Heart left ventricle (tissue), 16 donors: ENCODE data around the gene ITGA11. TPM values are rescaled to one million over a fixed set of nuclear protein-coding genes. Genes with fewer than 3 reads are reported as not detected.
A peak's percentile ranks its signal among the peaks of the same experiment; 100 is the strongest.

ENCODE experiments used
- ATAC-seq, 4 donors: fragments of 200-7000 bp; cut with Tn5 transposase; one replicate each; pipeline ENCODE4 v1.9.1; 2020 to 2022; ENCODE audit warnings: moderate library complexity in 4 of 4, mild to moderate bottlenecking in 3 of 4, moderate number of reproducible peaks in 1 of 4
- DNase-seq, 5 donors: peaks; one replicate each; pipeline ENCODE4 v3.0.0-alpha.2; 2020
- H3K27ac ChIP-seq, 12 donors: fragments of 200-600 bp; sonication (generic) in 4 of 12; one replicate each; pipeline versions ENCODE4 v1.5.0 to v1.8.0; 2016 to 2022; ENCODE audit warnings: mild to moderate bottlenecking in 2 of 12
- H3K27me3 ChIP-seq, 9 donors: fragments of 200-600 bp; sonication (generic) in 2 of 9; one replicate each; pipeline versions ENCODE4 v1.5.1 to v1.8.0; 2016 to 2022; ENCODE audit warnings: mild to moderate bottlenecking in 3 of 9
- H3K36me3 ChIP-seq, 9 donors: fragments of 200-600 bp; sonication (generic) in 2 of 9; one replicate each; pipeline versions ENCODE4 v1.5.0 to v1.8.0; 2018 to 2022; ENCODE audit warnings: mild to moderate bottlenecking in 2 of 9
- H3K4me1 ChIP-seq, 12 donors: fragments of 200-600 bp; sonication (generic) in 4 of 12; one replicate each; pipeline versions ENCODE4 v1.5.0 to v1.8.0; 2016 to 2022; ENCODE audit warnings: mild to moderate bottlenecking in 3 of 12
- H3K4me3 ChIP-seq, 12 donors: fragments of 200-600 bp; sonication (generic) in 4 of 12; one replicate each; pipeline versions ENCODE4 v1.5.0 to v1.8.0; 2017 to 2022; ENCODE audit warnings: mild to moderate bottlenecking in 9 of 12, moderate library complexity in 4 of 12
- H3K9me3 ChIP-seq, 12 donors: fragments of 200-600 bp; sonication (generic) in 4 of 12; one replicate each; pipeline versions ENCODE4 v1.5.0 to v1.8.0; 2016 to 2022; ENCODE audit warnings: mild to moderate bottlenecking in 1 of 12
- CTCF ChIP-seq, 12 donors: fragments of 200-600 bp; sonication (generic) in 4 of 12; IDR thresholded peaks; one replicate each; pipeline versions ENCODE4 v1.5.0 to v1.8.0; 2018 to 2022; ENCODE audit warnings: antibody characterized with exemption in 12 of 12, mild to moderate bottlenecking in 5 of 12
- POLR2A ChIP-seq, 2 donors: fragments of 450-650 bp; IDR thresholded peaks; one replicate each; pipeline ENCODE4 v1.6.1; 2017; ENCODE audit warnings: antibody characterized with exemption in 2 of 2, mild to moderate bottlenecking in 2 of 2, moderate library complexity in 2 of 2
- WGBS, 4 donors: extraction: QIAGEN DNeasy Blood & Tissue Kit in 2 of 4; methylation state at CpG; one replicate each; pipeline versions ENCODE4 v1.1.5 to v1.1.7; 2013 to 2018; 5-methylcytosine and 5-hydroxymethylcytosine counted together
- intact Hi-C, 10 donors: fragments of 100-400 bp; cut with DNase I; formaldehyde crosslinking; loops; one replicate each; pipeline versions ENCODE4 v1.11.1 to v1.14.2; 2022
- polyA plus RNA-seq, 2 donors: library from polyadenylated mRNA; stranded (reverse); fragments of 200-250 nt; gene quantifications; one replicate each; pipeline ENCODE4 v1.2.3, GENCODE V29; 2013
- total RNA-seq, 9 donors: library from RNA; depleted of rRNA in 2 of 9; stranded (reverse); fragments of >200 nt in 2 of 9; fragmentation: NEBNext Ultra II Directional in 3 of 9; extraction: Animal tissue kit (Norgen Biotek cat#: 25700) in 3 of 9; gene quantifications; one replicate each; pipeline versions ENCODE4 v1.1.0 to v1.2.4, GENCODE V29; 2016 to 2023
- donor health status: ischemic (EF 13 %, LVEDD 7.1; RV severe dilation, severe dysfunction).
- donor health status: healthy with polysubstance abuse.
- donor health status: DM: no; HTN: yes; CAD: no.
- donor health status: DM: no; HTN: no; CAD: no.
- donor health status: ischemic (EF 25% LVEDD 6.9; RV normal size, moderate dysfunction).
- donor health status: ischemic (EF 25% LVEDD 5.7; RV mildly dilated, moderate dysfunction).
- donor health status: healthy.
- donor health status: DM: yes; HTN: yes; CAD: no.
- donor health status: ischemic (EF 35%, LVEDD 5.7; RV mildly dilated, moderate dysfunction).
- donor health status: nonischemic (EF 11% LVEDD 7.7; RV severe dilation, severe dysfunction).
- donor health status: DM: yes; HTN: yes; CAD: no.
- donor health status: PGD.
- donor health status: ischemic (EF 29% LVEDD 5.4; RV normal size, mild dysfunction).
- donor health status: nonischemic (EF 23%, LVEDD 6.1; RV moderate dilation, normal function).

The ITGA11 gene
- total and polyA plus RNA-seq, 11 donors, result 2.1 to 35.5 (median 12.1) TPM

GRCh38 chr15:68261980-68262379 is 170.0 kb downstream of the ITGA11 start:
- H3K27ac ChIP-seq, result no peak overlapping the region
- H3K36me3 ChIP-seq, result no peaks in the 10 kb centered on the region
- ATAC-seq (no peak), DNase-seq (no peak)
- no peak for TF ChIP-seq CTCF (IDR thresholded peaks at IDR 0.05)
- TF ChIP-seq POLR2A (IDR thresholded peaks at IDR 0.05), result no peak
- no peak overlapping the region for H3K4me3 ChIP-seq
- H3K4me1 ChIP-seq, result peaks cover 0 to 15% (median 5%) of the 10 kb centered on the region in 12 donors
- no peaks in the 10 kb centered on the region for H3K9me3 ChIP-seq
- peaks cover 0 to 9% (median 0%) of the 10 kb centered on the region in 9 donors for H3K27me3 ChIP-seq
- WGBS, 4 donors, result 91 to 98% (median 96%) methylated on average over 3 of the region's 3 CpGs
- intact Hi-C loops, result no loop called here

GRCh38 chr15:68261241-68261640 is 170.7 kb downstream of the ITGA11 start:
- Histone ChIP-seq H3K4me1 (peaks cover 0 to 20% (median 5%) of the 10 kb centered on the region in 12 donors), H3K9me3 (no peaks in the 10 kb centered on the region), H3K27me3 (peaks cover 0 to 9% (median 0%) of the 10 kb centered on the region in 9 donors), H3K36me3 (no peaks in the 10 kb centered on the region), H3K4me3 (no peak overlapping the region), H3K27ac (no peak overlapping the region)
- intact Hi-C loops, result no loop called here
- WGBS, 4 donors, result 91 to 95% (median 93%) methylated on average over 3 of the region's 3 CpGs
- no peak for ATAC-seq
- TF ChIP-seq CTCF (IDR thresholded peaks at IDR 0.05) (no peak), POLR2A (IDR thresholded peaks at IDR 0.05) (no peak)
- no peak for DNase-seq

GRCh38 chr15:68259883-68260282 is 172.1 kb downstream of the ITGA11 start:
- H3K4me3 ChIP-seq, result no peak overlapping the region
- no peak for DNase-seq
- H3K36me3 ChIP-seq, result no peaks in the 10 kb centered on the region
- peak overlapping the region in 3 of 12 donors; percentile 8 to 60 (median 28) for H3K27ac ChIP-seq
- peaks cover 0 to 8% (median 0%) of the 10 kb centered on the region in 9 donors for H3K27me3 ChIP-seq
- intact Hi-C loops, result loop anchor here in 5 of 10 donors (5.0 to 10.0 kb wide), 4 partner anchors 37 to 297 kb away; no protein-coding TSS in a partner anchor
- TF ChIP-seq CTCF (IDR thresholded peaks at IDR 0.05) (no peak), POLR2A (IDR thresholded peaks at IDR 0.05) (no peak)
- 52 to 67% (median 56%) methylated on average over 2 of the region's 2 CpGs for WGBS, 4 donors
- H3K9me3 ChIP-seq, result no peaks in the 10 kb centered on the region
- H3K4me1 ChIP-seq, result peaks cover 0 to 20% (median 5%) of the 10 kb centered on the region in 12 donors
- ATAC-seq, result peak in 3 of 4 donors; percentile 12 to 68 (median 43)

- intact Hi-C loops, result loop anchor here in 5 of 10 donors (5.0 to 10.0 kb wide), 4 partner anchors 39 to 299 kb away; no protein-coding TSS in a partner anchor
- ATAC-seq (no peak), DNase-seq (no peak)
- Histone ChIP-seq H3K27ac (peak overlapping the region in 3 of 12 donors; percentile 32 to 43 (median 33)), H3K36me3 (no peaks in the 10 kb centered on the region), H3K9me3 (no peaks in the 10 kb centered on the region), H3K27me3 (no peaks in the 10 kb centered on the region), H3K4me3 (no peak overlapping the region), H3K4me1 (peaks cover 0 to 20% (median 5%) of the 10 kb centered on the region in 12 donors)
- WGBS, 4 donors, result 58 to 71% (median 63%) methylated on average over 4 of the region's 4 CpGs
- no peak for TF ChIP-seq POLR2A (IDR thresholded peaks at IDR 0.05)
- no peak for TF ChIP-seq CTCF (IDR thresholded peaks at IDR 0.05)
Observed at GRCh38 chr15:68258692-68259091, 173.3 kb downstream of the ITGA11 start.
